ENCODE results near the gene ERICH6B.

The ERICH6B gene

GRCh38 chr13:45626731-45627374 lies 11.3 kb upstream of the ERICH6B start:
- Histone ChIP-seq H3K4me1 (ENCODE audit: low read length) (peaks cover 25% of the 10 kb centered on the region), H3K4me2 (ENCODE audit: low read length) (0 out of 2 replicates have a peak overlapping the region, but pooled peaks have one; percentile 10), H3K9ac (ENCODE audit: low read length) (no peak overlapping the region), H3K9me3 (ENCODE audit: insufficient read depth, low read length) (no peaks in the 10 kb centered on the region), H3K79me2 (ENCODE audit: low read length) (no peaks in the 10 kb centered on the region), H3K27ac (ENCODE audit: low read length) (no peak overlapping the region), H3K36me3 (replicated peaks; ENCODE audit: low read depth, low read length) (no peaks in the 10 kb centered on the region), H2AFZ (ENCODE audit: low read depth, low read length) (peak overlapping the region; percentile 63), H3K4me3 (ENCODE audit: low read length) (no peak overlapping the region), H4K20me1 (ENCODE audit: insufficient read depth, low read length) (no peaks in the 10 kb centered on the region), H3K27me3 (ENCODE audit: low read depth, low read length) (peaks cover 7% of the 10 kb centered on the region; the same call in 1 of the 2 replicates)
- TF ChIP-seq CTCF (IDR thresholded peaks at IDR 0.05; ENCODE audit: low read depth, low read length) (no peak), EZH2phosphoT487 (IDR thresholded peaks at IDR 0.05; ENCODE audit: low read depth) (no peak)

- Histone ChIP-seq H3K79me2 (ENCODE audit: low read length) (no peaks in the 10 kb centered on the region), H2AFZ (ENCODE audit: low read depth, low read length) (no peak overlapping the region), H4K20me1 (ENCODE audit: insufficient read depth, low read length) (no peaks in the 10 kb centered on the region), H3K36me3 (replicated peaks; ENCODE audit: low read depth, low read length) (no peaks in the 10 kb centered on the region), H3K4me1 (ENCODE audit: low read length) (peaks cover 23% of the 10 kb centered on the region), H3K27ac (ENCODE audit: low read length) (no peak overlapping the region), H3K4me3 (ENCODE audit: low read length) (no peak overlapping the region), H3K4me2 (ENCODE audit: low read length) (peak overlapping the region; percentile 30), H3K27me3 (ENCODE audit: low read depth, low read length) (peaks cover 20% of the 10 kb centered on the region; the same call in 1 of the 2 replicates), H3K9me3 (ENCODE audit: insufficient read depth, low read length) (no peaks in the 10 kb centered on the region), H3K9ac (ENCODE audit: low read length) (no peak overlapping the region)
- peak; percentile 95 for TF ChIP-seq CTCF (IDR thresholded peaks at IDR 0.05; ENCODE audit: low read depth, low read length)
- TF ChIP-seq EZH2phosphoT487 (IDR thresholded peaks at IDR 0.05; ENCODE audit: low read depth), result no peak
These were observed 8.1 kb upstream of the ERICH6B start for GRCh38 chr13:45623516-45624090.

GRCh38 chr13:45621950-45622349 lies 6.4 kb upstream of the ERICH6B start:
- Histone ChIP-seq H3K4me2 (ENCODE audit: low read length) (no peak overlapping the region), H3K79me2 (ENCODE audit: low read length) (no peaks in the 10 kb centered on the region), H3K4me3 (ENCODE audit: low read length) (no peak overlapping the region), H3K27me3 (ENCODE audit: low read depth, low read length) (peaks cover 20% of the 10 kb centered on the region; the same call in 1 of the 2 replicates), H3K9ac (ENCODE audit: low read length) (no peak overlapping the region), H2AFZ (ENCODE audit: low read depth, low read length) (no peak overlapping the region), H3K27ac (ENCODE audit: low read length) (no peak overlapping the region), H3K4me1 (ENCODE audit: low read length) (peaks cover 16% of the 10 kb centered on the region), H3K36me3 (replicated peaks; ENCODE audit: low read depth, low read length) (no peaks in the 10 kb centered on the region), H3K9me3 (ENCODE audit: insufficient read depth, low read length) (no peaks in the 10 kb centered on the region), H4K20me1 (ENCODE audit: insufficient read depth, low read length) (no peaks in the 10 kb centered on the region)
- no peak for TF ChIP-seq EZH2phosphoT487 (IDR thresholded peaks at IDR 0.05; ENCODE audit: low read depth)
- no peak for TF ChIP-seq CTCF (IDR thresholded peaks at IDR 0.05; ENCODE audit: low read depth, low read length)

- no peaks in the 10 kb centered on the region for H4K20me1 ChIP-seq (ENCODE audit: insufficient read depth, low read length)
- no peak overlapping the region for H3K4me3 ChIP-seq (ENCODE audit: low read length)
- no peaks in the 10 kb centered on the region for H3K79me2 ChIP-seq (ENCODE audit: low read length)
- no peak overlapping the region for H2AFZ ChIP-seq (ENCODE audit: low read depth, low read length)
- no peak overlapping the region for H3K4me2 ChIP-seq (ENCODE audit: low read length)
- H3K4me1 ChIP-seq (ENCODE audit: low read length), result no peaks in the 10 kb centered on the region
- H3K27ac ChIP-seq (ENCODE audit: low read length), result no peak overlapping the region
- TF ChIP-seq EZH2phosphoT487 (IDR thresholded peaks at IDR 0.05; ENCODE audit: low read depth) (no peak), CTCF (IDR thresholded peaks at IDR 0.05; ENCODE audit: low read depth, low read length) (no peak)
- H3K9ac ChIP-seq (ENCODE audit: low read length), result no peak overlapping the region
- peaks cover 47% of the 10 kb centered on the region for H3K27me3 ChIP-seq (ENCODE audit: low read depth, low read length)
- no peaks in the 10 kb centered on the region for H3K9me3 ChIP-seq (ENCODE audit: insufficient read depth, low read length)
- no peaks in the 10 kb centered on the region for H3K36me3 ChIP-seq (replicated peaks; ENCODE audit: low read depth, low read length)
These were observed 7.6 kb downstream of the ERICH6B start for GRCh38 chr13:45607931-45608330.

All from OCI-LY3 (cell line).